GM11168 (cell line): ENCODE data around the gene NRM.

Experiments
- in situ Hi-C: fragments of 300-500 bp; cut with MboI; formaldehyde crosslinking; loops from one replicate; pipeline ENCODE4 v1.12.0; 2022; ENCODE audit warnings: low sequenced_read_pairs; ENCODE audit not compliant: unreplicated experiment

The NRM gene

GRCh38 chr6:30690403-30691207, at the start of gene NRM:
NRM (minus strand) TSS chr6:30690984; CDS start chr6:30690974, 10 bp downstream.
- in situ Hi-C loops, result no loop called here

GRCh38 chr6:30740540-30740870, 49.7 kb upstream of the NRM start:
- in situ Hi-C loops, result no loop called here

DNA sequence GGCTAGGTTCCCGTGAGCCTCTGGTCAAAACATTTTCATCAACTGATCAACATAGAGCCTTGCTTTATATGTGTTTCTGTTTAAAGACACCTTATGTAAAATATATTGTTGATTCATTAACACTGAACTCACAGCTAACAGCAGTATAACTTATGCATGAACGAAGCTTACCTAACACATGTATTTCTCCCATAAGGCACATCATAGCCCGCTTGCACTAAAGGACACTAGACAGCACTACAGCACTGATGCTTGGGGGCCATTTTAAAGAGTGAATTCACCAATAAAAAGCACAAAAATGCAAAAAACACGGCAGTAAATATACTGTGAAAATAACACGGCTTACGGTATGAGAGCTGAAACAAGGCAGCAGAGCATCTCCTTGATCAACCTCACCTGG, 47.7 kb upstream of the NRM start:
- in situ Hi-C loops, result loop anchor here (5.0 kb wide), 1 partner anchor 79 kb away; no protein-coding TSS in a partner anchor

DNA sequence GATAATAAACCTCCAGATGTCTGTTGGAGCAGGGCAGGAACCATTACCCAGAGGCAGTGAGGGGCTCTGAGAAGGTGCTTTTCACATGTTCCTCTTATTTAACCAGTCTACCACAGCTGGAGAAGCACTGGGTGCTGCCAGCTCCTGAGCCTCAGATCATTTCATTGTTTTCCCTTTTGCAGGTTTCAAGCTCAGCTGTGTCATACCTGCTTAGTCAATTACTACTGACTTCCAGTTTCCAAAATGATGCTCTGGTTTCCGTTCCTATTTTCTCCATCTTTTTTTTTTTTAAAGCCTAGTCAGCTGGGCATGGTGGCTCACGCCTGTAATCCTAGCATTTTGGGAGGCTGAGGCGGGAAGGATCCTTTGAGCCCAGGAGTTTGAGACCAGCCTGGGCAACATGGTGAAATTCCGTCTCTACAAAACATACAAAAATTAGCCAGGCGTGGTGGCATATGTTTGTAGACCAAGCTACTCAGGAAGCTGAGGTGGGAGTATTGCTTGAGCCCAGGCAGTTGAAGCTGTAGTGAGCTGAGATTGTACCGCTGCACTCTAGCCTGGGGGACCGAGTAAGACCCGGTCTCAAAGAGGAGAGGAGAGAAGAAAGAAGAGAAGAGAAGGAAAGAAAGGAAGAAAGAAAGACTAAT, 45.0 kb upstream of the NRM start:
- in situ Hi-C loops, result loop anchor here (5.0 kb wide), 1 partner anchor 82 kb away; no protein-coding TSS in a partner anchor

DNA sequence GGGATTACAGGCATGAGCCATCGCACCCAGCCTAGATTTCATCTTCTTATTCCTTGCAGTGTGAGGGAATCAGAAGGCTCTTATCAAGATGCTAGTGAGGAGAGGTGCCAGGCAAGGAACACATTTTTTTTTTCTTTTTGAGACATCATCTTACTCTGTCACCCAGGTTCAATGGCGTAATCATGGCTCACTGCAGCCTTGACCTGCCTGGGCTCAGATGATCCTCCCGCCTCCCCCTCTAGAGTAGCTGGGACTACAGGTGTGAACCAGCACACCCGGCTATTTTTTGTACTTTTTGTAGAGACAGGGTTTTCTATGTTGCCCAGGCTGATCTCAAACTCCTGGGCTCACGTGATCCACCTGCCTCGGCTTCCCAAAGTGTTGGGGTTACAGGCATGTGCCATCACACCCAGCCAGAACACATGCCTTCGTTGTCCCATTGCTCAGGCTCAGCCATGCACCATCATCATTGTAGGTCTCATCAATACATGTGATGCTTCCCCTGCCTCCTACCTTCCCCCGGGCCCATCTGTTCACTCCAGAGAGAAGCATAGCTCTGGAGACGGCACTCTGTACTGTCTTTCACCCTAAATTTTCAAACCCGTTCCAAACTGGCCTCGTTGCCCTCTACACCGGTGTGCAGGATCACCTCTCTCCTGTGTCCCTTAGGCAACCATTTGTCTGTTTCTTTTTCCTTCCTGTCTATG, 41.6 kb upstream of the NRM start:
- in situ Hi-C loops, result no loop called here

DNA sequence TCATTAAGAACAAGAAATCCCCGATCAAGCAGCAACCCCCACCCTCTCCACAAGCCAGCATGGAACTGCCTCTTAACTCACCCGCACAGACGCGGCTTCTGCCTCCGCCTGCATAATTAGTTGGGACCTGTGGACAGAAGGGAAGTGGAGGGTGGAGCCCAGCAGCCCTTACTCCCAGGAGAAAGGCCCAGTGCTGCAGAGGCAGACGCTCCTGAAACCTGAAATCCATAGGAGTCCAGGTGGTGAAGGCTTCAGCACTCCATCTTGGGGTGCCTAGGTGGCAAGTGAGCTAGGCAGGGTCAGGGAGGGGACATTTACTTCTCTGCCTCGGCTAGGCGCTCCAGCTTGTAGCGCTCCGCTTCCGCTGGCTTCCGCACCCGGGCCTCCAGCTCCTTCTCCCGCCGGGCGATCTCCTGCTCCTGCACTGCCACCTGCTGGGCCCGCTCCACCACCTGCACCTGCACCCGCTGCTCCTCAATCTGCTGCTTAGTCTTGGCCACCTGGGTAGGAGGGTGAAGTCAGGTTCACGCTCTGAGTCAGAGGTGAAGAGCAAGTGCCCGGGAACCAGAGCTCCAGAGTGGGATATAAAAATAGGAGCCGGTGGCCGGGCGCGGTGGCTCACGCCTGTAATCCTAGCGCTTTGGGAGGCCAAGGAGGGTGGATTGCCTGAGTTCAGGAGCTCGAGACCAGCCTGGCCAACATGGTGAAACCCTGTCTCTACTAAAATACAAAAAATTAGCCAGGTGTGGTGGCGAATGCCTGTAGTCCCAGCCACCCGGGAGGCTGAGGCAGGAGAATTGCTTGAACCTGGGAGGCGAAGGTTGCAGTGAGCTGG, 40.0 kb upstream of the NRM start:
- in situ Hi-C loops, result no loop called here

- in situ Hi-C loops, result no loop called here
These were observed 37.3 kb upstream of the NRM start for GRCh38 chr6:30727920-30728553.

DNA sequence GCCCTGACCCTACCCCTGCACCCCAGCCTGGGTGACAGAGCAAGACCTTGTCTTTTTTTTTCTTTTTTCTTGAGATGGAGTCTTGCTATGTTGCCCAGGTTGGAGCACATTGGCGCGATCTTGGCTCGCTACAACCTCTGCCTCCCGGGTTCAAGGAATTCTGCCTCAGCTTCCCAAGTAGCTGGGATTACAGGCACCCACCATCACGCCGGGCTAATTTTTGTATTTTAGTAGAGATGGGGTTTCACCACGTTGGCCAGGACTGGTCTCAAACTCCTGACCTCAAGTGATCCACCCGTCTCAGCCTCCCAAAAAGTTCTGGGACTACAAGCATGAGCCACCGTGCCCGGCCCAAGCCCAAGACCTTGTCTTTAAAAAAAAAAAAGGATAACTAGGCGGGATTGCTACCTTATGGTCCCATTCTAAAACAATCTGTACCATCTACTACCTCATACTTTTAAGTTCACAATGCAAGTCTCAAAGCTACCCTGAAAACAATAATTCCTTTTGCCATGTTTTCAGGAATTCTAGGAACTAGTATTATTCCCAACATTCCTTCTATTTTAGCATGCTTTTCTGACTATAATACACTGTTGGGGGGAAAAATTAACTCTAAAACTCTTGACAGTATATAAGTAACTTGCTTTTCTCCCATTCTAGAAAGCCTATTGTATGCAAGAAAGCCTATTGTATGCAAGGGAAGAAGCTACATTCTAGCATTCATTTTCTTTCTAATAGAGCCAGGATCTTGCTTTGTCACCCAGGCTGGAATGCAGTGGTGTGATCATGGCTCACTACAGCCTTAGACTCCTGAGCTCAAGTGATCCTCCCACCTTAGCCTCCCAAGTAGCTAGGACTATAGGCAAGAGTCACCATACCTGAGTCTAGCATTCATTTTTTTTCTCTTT, 36.0 kb upstream of the NRM start:
- in situ Hi-C loops, result no loop called here

DNA sequence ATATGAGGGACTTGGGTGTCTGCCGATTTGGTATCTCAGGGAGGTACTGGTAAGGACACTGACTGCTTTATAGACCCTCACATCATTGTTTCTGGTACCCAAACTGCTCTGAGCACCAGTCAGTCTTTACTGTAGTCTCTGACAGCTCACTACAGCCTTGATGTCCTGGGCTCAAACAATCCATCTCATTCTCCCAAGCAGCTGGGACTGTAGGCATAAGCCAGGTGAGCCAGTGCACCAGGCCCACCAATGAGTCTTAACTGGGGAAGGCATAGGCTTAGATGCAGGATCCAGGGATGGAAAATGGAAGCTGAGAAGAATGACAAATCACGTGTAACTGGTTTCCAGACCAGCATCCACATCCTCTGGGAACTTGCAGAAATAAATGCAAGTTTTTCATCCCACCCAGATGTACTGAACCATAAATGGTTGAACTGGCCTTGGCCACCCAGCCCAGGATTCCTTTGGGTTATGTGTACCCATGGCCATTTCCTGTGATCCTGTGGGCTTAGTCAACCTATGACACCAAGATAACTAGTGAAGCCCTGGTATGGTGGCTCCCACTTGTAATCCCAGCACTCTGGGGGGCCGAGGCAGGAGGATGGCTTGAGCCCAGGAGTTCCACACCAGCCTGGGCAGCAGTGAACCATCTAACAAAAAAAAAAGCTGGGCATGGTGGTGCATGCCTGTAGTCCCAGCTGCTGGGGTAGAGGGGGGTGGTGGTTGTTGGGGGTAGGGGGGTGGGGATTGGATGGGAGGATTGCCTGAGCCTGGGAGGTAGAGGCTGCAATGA, 35.1 kb upstream of the NRM start:
- in situ Hi-C loops, result no loop called here

DNA sequence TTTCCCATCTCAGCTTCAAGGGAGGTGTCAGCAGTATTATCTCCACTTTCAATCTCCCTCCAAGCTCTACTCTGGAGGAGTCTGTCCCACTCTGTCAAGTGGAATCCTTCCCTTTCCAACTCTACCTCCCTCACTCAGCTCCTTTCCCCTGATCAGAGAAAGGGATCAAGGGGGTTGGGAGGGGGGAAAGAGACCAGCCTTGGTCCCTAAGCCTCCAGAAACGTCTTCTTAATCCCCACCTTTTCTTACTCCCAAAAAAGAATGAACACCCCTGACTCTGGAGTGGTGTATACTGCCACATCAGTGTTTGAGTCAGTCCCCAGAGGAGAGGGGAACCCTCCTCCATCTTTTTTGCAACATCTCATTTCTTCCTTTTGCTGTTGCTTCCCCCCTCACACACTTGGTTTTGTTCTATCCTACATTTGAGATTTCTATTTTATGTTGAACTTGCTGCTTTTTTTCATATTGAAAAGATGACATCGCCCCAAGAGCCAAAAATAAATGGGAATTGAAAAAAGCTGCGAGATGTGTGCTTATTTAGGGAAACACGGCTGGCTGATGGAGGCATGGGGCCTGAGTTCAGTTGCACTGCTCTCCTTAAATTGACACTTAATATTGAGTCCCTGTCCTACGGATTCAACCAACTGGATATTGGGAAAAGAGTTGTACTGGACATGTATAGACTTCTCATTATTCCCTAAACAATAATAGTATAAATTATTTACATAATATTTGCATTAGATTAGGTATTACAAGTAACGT, 34.3 kb upstream of the NRM start:
- in situ Hi-C loops, result loop anchor here (5.0 kb wide), 1 partner anchor 53 kb away; the partner anchor contains the start of gene DHX16

DNA sequence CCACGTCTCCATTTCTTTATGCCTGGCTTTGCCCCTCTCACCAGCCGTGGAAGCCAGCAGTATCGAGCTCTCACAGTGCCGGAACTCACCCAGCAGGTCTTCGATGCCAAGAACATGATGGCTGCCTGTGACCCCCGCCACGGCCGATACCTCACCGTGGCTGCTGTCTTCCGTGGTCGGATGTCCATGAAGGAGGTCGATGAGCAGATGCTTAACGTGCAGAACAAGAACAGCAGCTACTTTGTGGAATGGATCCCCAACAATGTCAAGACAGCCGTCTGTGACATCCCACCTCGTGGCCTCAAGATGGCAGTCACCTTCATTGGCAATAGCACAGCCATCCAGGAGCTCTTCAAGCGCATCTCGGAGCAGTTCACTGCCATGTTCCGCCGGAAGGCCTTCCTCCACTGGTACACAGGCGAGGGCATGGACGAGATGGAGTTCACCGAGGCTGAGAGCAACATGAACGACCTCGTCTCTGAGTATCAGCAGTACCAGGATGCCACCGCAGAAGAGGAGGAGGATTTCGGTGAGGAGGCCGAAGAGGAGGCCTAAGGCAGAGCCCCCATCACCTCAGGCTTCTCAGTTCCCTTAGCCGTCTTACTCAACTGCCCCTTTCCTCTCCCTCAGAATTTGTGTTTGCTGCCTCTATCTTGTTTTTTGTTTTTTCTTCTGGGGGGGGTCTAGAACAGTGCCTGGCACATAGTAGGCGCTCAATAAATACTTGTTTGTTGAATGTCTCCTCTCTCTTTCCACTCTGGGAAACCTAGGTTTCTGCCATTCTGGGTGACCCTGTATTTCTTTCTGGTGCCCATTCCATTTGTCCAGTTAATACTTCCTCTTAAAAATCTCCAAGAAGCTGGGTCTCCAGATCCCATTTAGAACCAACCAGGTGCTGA, 33.3 kb upstream of the NRM start:
- in situ Hi-C loops, result loop anchor here (5.0 kb wide), 1 partner anchor 52 kb away; the partner anchor contains the start of gene DHX16

DNA sequence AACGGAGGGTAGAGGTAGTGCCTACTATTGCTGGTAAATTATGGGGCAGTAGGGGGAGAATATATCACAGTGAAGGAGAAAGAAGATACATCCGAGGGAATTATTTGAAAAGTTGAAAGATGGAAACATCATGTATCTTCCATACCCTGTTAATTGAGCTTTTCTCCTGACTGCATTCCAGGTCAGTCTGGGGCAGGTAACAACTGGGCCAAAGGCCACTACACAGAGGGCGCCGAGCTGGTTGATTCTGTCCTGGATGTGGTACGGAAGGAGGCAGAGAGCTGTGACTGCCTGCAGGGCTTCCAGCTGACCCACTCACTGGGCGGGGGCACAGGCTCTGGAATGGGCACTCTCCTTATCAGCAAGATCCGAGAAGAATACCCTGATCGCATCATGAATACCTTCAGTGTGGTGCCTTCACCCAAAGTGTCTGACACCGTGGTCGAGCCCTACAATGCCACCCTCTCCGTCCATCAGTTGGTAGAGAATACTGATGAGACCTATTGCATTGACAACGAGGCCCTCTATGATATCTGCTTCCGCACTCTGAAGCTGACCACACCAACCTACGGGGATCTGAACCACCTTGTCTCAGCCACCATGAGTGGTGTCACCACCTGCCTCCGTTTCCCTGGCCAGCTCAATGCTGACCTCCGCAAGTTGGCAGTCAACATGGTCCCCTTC, 32.5 kb upstream of the NRM start:
- in situ Hi-C loops, result loop anchor here (5.0 kb wide), 1 partner anchor 51 kb away; the partner anchor contains the start of gene DHX16

- in situ Hi-C loops, result loop anchor here (5.0 kb wide), 1 partner anchor 50 kb away; the partner anchor contains the start of gene DHX16
These were observed 31.7 kb upstream of the NRM start for GRCh38 chr6:30722280-30723112.

DNA sequence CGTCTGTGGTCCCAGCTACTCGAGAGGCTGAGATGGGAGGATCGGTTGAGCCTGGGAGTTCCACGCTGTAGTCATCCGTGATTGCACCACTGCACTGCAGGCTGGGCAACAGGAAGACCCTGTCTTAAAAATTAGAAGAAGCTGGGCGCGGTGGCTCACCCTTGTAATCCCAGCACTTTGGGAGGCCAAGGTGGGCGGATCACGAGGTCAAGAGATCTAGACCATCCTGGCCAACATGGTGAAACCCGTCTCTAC, 31.2 kb upstream of the NRM start:
- in situ Hi-C loops, result loop anchor here (5.0 kb wide), 1 partner anchor 50 kb away; the partner anchor contains the start of gene DHX16
